ENCODE measurements around the gene PIK3C2G. TPM values are rescaled to one million over a fixed set of nuclear protein-coding genes. Genes with fewer than 3 reads are reported as not detected.

PIK3C2G gene
- total RNA-seq, 1 donor from 2014 or later: 2.7 TPM

- H3K27ac Mint-ChIP-seq: no peak overlapping the region
- TF ChIP-seq, protein P1, sequence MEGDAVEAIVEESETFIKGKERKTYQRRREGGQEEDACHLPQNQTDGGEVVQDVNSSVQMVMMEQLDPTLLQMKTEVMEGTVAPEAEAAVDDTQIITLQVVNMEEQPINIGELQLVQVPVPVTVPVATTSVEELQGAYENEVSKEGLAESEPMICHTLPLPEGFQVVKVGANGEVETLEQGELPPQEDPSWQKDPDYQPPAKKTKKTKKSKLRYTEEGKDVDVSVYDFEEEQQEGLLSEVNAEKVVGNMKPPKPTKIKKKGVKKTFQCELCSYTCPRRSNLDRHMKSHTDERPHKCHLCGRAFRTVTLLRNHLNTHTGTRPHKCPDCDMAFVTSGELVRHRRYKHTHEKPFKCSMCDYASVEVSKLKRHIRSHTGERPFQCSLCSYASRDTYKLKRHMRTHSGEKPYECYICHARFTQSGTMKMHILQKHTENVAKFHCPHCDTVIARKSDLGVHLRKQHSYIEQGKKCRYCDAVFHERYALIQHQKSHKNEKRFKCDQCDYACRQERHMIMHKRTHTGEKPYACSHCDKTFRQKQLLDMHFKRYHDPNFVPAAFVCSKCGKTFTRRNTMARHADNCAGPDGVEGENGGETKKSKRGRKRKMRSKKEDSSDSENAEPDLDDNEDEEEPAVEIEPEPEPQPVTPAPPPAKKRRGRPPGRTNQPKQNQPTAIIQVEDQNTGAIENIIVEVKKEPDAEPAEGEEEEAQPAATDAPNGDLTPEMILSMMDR (IDR thresholded peaks at IDR 0.05; ENCODE audit: unreplicated experiment): no peak
- no peak overlapping the region for H3K4me3 Mint-ChIP-seq
- DNase-seq (ENCODE audit: low spot score in 2 of 2, unreplicated experiment in 2 of 2): no peak
- H3K9me3 Mint-ChIP-seq: peaks cover 27% of the 10 kb centered on the region
- H3K27me3 Mint-ChIP-seq (ENCODE audit: low read depth): no peaks in the 10 kb centered on the region
- H3K36me3 Mint-ChIP-seq: peaks cover 4% of the 10 kb centered on the region
- no peaks in the 10 kb centered on the region for H3K4me1 Mint-ChIP-seq
These were observed 309.2 kb downstream of the PIK3C2G start for GRCh38 chr12:18570543-18570942.

- Mint-ChIP-seq H3K27ac (no peak overlapping the region), H3K27me3 (ENCODE audit: low read depth) (no peaks in the 10 kb centered on the region), H3K9me3 (peaks cover 16% of the 10 kb centered on the region), H3K4me3 (no peak overlapping the region), H3K4me1 (no peaks in the 10 kb centered on the region), H3K36me3 (peaks cover 4% of the 10 kb centered on the region)
- TF ChIP-seq, protein P1 (IDR thresholded peaks at IDR 0.05; ENCODE audit: unreplicated experiment): no peak
- no peak for DNase-seq (ENCODE audit: low spot score in 2 of 2, unreplicated experiment in 2 of 2)
These were observed 314.8 kb downstream of the PIK3C2G start for GRCh38 chr12:18576104-18576626.

GRCh38 chr12:18576648-18577047 lies 315.3 kb downstream of the PIK3C2G start:
- peaks cover 4% of the 10 kb centered on the region for H3K36me3 Mint-ChIP-seq
- no peaks in the 10 kb centered on the region for H3K27me3 Mint-ChIP-seq (ENCODE audit: low read depth)
- TF ChIP-seq, protein P1 (IDR thresholded peaks at IDR 0.05; ENCODE audit: unreplicated experiment): no peak
- no peak overlapping the region for H3K27ac Mint-ChIP-seq
- peaks cover 20% of the 10 kb centered on the region for H3K9me3 Mint-ChIP-seq
- H3K4me1 Mint-ChIP-seq: no peaks in the 10 kb centered on the region
- H3K4me3 Mint-ChIP-seq: no peak overlapping the region
- no peak for DNase-seq (ENCODE audit: low spot score in 2 of 2, unreplicated experiment in 2 of 2)

DNA sequence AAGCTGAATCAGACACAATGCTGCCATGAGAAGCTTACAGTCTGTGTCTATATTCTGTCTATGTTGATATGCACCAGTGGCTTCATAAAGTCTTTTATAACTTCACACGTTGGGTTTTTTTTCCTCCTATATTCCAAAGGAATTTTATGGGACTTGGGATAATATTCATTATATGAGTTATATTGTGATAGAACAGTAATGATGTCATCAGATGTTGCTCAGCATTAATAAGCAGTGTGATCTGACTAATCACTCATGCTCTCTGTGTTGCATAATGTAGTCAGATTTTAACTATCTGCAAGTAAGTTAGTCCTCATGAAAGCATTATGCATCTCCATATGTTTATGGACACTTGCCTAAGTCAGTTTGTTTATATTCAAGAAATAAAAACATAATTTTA lies 316.9 kb downstream of the PIK3C2G start:
- H3K27ac Mint-ChIP-seq: no peak overlapping the region
- H3K36me3 Mint-ChIP-seq: peaks cover 8% of the 10 kb centered on the region
- H3K9me3 Mint-ChIP-seq: peaks cover 17% of the 10 kb centered on the region
- H3K27me3 Mint-ChIP-seq (ENCODE audit: low read depth): no peaks in the 10 kb centered on the region
- no peak overlapping the region for H3K4me3 Mint-ChIP-seq
- TF ChIP-seq, protein P1 (IDR thresholded peaks at IDR 0.05; ENCODE audit: unreplicated experiment): no peak
- DNase-seq (ENCODE audit: low spot score in 2 of 2, unreplicated experiment in 2 of 2): no peak
- no peaks in the 10 kb centered on the region for H3K4me1 Mint-ChIP-seq

DNA sequence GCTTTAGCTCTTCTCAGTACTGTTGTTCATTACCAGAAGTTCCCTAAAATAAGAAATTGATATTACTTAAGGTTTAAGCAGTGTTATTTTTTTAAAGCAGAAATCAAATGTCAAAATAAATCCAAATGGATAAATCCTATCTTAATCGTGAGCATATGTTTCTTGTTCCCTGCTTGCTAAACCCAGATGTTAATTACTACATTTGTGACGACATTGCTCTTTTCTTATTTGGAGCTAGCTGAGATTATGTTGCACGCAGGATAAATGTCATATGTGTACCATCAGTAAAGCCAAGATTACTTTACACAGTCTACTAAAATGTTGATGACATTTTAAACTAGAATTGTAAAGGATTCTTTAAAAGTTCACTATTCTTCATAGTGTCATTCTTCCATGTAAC lies 319.0 kb downstream of the PIK3C2G start:
- H3K4me1 Mint-ChIP-seq: no peaks in the 10 kb centered on the region

More for the DNA sequence above, 319.0 kb downstream of the PIK3C2G start:
- Mint-ChIP-seq H3K36me3 (peaks cover 17% of the 10 kb centered on the region), H3K27ac (no peak overlapping the region), H3K9me3 (peaks cover 26% of the 10 kb centered on the region), H3K4me3 (no peak overlapping the region), H3K27me3 (ENCODE audit: low read depth) (no peaks in the 10 kb centered on the region)
- no peak for DNase-seq (ENCODE audit: low spot score in 2 of 2, unreplicated experiment in 2 of 2)
- TF ChIP-seq, protein P1 (IDR thresholded peaks at IDR 0.05; ENCODE audit: unreplicated experiment): no peak

Measured in mesothelial cell of epicardium (in vitro differentiated cells).